GM19463 (cell line): ENCODE data around the gene ACR.

Experiments
- ATAC-seq: cut with Tn5 transposase; IDR thresholded peaks from one replicate; pipeline ENCODE4 v1.9.1; 2021; ENCODE audit warnings: mild to moderate bottlenecking, moderate library complexity; ENCODE audit not compliant: unreplicated experiment

The ACR gene

DNA sequence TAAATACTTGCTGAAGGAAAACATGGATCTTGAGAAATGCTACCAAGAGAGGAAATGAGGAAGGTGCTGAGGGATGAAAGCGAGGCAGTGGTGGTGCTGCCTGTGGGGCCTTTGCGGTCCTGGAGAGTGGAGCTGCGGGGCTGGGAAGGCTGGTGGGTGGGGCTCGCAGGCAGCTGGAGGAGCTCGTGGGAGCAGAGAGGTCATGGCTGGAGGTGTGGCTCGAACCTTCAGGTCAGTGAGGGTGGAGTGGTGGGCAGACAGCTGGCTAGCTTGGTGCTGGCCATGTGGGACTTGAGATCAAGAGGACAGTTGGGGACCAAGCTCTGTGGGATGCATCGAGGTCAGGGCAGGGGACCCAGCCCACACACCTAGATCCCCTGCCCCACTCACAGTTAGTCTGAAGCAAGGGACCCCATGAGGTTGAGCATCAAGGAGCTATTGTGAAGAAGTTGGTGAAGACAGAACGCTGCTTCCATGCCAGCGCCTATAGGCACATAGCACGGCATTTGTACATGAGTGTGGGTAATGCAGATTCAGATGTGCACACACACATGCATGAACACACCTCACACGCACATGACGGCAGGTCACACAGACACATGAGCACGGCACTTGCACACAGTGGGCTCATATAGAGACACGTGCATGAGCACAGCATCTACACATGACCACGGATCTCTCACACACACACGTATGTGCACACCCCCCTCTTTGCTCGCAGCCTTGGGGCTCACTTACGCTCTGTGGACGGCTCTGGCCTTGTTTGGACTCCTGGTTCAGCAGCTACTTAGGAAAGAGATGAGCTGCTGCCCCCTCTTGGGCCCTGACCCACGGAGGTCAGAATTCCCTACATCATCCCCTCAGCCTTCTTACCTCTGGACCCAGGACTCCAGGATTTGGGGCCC lies 34.9 kb upstream of the ACR start:
- no peak for ATAC-seq

DNA sequence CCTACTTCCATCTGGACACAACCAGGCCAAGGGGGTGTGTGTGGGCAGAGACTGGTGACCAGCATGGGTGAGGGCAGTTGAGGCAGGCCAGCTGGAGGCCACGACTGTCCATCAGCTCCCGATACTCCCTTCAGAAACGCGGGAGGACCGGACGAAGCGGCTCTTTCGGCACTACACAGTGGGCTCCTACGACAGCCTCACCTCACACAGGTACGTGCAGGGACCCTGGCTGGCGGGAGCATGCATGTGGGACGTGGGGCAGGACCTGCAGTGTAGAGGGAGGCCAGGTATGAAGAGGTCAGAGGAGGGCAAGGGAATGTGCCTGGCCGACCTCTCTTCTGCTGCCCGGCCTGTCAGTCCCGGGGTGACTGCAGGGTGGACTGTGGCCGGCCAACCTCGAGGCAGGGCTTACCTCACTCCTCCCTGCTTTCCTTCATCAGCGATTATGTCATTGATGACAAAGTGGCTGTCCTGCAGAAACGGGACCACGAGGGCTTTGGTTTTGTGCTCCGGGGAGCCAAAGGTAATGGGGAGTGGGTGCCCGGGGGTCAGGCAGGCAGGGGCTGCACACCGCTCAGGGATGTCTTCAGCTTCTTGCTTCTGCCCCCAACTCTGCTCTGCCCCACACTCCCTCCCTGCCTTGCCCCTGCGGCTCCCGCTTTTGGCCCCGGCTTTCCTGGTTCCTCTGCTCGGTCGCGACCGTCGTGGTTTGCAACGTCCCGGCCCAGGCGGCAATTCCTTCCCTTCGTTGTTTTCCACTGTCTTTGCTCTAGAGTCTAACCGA lies 34.1 kb upstream of the ACR start:
- ATAC-seq: no peak

DNA sequence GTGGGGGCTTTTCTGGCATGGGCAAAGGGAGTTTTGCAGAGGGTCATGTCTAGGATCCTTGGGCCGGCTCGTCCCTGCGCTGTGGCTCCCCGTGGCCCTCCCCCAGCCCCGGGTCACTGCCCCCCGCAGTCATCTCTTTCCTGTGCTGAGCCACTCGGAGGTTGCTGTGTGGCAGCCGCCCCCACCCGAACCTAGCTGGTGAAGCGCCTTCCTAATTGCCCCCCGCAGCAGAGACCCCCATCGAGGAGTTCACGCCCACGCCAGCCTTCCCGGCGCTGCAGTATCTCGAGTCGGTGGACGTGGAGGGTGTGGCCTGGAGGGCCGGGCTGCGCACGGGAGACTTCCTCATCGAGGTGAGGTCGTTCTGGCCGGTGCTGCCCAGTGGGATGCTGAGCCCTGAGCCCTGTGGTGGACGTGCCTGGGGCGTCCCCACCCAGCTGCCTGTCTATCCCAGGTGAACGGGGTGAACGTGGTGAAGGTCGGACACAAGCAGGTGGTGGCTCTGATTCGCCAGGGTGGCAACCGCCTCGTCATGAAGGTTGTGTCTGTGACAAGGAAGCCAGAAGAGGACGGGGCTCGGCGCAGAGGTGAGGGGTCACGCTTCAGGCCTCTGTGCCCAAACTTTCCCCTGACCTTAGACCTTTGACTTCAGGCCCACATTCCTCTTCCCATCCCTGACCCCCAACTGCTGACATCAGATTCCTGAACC lies 33.3 kb upstream of the ACR start:
- ATAC-seq: no peak

DNA sequence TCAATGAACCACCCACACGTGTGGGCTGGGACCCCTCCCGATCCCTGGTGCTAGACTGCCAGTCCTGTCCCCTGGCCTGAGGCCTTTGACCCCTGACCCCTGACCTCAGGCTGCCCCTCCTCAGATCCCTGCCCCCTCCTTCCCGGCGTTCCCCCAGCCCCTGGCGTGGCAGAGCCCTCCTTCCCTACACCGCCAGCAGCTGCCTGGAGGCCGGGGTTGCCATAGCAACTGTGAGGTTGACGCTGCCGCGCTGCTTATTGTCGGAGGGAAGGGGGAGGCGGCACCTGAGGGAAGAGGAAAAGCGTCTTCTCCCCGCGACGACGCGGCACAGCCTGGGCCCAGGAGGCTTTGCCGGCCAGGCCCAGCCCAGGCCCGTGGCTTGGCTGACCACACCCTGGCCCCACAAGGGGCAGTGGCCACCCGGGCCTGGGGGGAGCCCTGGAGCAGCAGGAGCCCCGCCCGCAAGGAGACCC lies 32.7 kb upstream of the ACR start:
- no peak for ATAC-seq

DNA sequence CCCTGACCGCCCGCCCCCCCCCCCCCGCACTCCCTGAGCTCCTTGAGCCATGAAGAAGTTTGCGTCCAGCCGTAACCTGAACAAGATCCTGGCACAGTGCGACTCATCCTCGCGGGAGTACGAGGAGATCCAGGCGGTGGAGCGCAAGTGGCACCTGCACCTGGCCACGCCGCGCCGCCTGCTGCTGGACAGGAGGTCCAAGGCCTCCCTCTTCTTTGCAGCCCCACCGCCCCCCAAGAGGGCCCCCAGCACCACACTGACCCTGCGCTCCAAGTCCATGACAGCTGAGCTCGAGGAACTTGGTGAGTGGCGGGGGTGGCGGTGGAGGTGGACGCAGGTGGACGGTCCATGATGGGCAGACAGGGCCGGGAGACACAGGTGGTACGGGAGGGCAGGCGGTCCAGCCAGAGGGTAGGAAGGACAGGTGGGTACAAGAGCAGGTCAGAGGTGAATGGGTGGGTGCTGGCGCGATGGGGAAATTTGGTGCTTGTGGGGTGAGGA lies 32.1 kb upstream of the ACR start:
- no peak for ATAC-seq

DNA sequence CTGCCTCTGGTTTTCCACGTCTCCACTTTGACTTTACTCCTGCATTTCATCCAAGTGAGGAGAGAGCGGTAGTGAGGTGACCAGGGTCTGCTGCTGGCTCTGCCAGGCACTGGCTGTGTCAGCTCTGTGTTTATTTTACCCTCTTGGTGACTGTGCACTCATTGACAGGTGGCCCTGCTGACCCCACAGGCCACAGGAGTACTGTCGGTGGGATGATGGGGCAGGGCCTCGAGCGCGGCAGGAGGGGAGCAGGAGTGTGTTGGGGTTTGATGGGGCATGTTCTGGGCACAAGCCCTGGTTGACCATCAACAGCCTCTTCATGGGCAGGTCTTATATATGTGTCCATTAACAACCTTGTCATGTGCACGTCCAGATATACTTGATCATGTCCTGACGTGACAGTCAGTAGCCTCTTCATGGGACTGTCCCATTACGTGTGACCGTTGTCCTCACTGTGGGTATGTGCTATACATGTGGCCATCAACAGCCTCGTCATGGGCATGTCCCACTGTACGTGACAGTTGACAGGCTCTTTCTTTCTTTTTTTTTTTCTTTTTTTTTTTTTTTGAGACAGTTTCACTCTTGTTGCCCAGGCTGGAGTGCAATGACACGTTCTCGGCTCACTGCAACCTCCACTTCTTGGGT lies 31.4 kb upstream of the ACR start:
- ATAC-seq: no peak

DNA sequence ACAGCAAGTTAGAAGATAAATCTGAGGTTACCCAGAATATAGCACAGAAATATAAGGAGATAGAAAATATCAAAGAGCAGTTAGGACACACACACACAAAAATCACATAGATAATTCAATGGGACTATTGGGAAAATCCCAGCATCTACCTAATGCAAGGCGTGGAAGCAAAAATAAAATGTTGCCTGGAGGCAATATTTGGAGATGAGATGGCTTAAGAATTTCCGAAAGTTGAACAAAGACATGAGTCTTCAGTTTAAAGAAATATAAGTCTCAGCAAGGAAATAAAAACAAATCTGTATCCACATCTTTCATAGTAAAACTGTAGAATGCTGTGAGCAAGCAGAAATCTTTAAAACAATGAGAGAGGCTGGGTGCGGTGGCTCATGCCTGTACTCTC lies 29.5 kb upstream of the ACR start:
- ATAC-seq: no peak

DNA sequence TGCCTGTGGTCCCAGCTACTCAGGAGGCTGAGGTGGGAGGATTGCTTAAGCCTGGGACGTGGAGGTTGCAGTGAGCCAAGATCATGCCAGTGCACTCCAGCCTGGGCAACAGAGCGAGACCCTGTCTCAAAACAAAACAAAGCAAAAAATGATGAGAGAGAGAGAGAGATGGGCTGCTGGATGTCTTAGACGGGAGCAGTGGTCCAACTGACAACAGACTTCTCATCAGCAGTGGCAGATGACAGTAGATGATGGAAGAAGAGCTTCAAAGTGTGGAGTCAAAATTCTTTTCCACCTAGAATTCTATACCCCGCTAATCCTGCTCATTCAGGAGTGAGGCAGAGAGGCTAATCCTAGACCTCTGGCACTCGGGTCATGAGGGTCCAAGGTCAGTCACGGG lies 29.0 kb upstream of the ACR start:
- no peak for ATAC-seq

DNA sequence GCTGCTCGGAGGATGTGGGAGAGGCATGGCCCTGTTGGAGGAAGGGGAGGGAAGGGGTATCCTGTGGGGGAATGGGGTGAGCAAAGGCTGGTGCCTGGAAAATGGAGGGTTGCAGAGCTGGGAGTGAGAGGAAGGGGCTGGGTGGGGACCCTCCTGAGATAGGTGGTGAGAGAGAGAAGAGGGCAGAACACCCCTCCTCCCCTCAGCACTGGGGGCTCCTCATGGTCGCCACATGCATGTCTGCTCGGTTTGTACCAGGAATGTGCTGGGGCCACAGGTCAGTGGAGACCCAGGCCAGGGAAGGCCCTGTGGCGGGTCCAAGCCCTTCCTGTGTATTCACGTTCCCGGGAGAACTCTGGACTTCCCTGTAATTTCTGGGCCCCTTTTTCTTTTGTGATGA lies 27.8 kb upstream of the ACR start:
- no peak for ATAC-seq

DNA sequence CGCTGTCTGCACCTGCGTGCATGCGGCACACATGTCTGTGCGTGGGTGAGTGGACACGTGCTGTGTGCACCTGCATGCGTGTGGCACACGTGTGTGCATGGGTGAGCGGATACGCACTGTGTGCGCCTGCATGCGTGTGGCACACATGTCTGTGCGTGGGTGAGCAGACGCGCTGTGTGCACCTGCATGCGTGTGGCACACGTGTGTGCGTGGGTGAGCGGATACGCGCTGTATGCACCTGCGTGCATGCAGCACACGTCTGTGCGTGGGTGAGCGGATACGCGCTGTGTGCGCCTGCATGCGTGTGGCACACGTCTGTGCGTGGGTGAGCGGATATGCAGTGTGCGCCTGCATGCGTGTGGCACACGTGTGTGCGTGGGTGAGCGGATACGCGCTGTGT lies 27.1 kb upstream of the ACR start:
- ATAC-seq: no peak

DNA sequence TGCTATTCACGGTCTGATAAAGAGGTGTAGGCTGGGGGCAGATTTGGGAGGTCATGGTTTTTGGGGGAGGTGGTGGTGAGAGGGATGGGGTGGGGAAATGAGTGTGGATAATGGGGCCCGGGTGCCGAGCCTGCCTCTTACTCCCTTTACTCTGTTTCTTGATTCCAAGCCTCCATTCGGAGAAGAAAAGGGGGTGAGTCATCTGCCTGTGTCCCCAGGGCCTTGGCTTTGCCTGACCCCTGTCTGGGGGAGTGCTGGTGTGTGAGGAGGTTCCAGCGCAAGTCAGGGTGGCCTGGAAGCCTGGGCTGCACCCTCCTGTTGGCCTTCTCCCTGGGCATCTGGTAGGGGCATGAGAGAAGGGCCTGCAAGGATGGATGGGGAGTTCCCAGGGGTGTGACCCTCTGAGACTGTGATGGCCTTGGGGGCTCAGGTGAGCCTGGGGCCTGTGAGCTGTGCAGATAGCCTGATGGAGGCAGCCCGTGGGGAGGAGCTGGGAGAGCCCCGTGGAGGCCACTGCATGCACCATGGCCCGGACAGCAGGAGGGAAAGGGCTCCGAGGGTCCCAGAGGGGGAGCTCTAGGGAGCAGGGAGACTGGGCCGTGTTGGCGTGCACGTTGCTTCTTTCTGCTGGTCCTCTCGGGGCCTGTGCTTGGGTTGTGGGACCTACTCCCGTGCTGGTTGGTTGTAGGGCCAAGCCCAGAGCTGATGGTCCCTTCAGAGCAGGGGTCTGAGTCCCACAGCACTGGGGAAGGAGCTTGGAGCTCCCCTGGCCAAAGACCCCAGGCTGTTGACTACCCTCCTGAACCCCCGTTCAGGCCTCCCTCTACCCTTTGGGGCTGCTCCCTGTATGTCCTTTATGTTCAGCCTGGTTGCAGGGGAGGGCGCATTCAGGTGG lies 26.3 kb upstream of the ACR start:
- ATAC-seq: no peak

DNA sequence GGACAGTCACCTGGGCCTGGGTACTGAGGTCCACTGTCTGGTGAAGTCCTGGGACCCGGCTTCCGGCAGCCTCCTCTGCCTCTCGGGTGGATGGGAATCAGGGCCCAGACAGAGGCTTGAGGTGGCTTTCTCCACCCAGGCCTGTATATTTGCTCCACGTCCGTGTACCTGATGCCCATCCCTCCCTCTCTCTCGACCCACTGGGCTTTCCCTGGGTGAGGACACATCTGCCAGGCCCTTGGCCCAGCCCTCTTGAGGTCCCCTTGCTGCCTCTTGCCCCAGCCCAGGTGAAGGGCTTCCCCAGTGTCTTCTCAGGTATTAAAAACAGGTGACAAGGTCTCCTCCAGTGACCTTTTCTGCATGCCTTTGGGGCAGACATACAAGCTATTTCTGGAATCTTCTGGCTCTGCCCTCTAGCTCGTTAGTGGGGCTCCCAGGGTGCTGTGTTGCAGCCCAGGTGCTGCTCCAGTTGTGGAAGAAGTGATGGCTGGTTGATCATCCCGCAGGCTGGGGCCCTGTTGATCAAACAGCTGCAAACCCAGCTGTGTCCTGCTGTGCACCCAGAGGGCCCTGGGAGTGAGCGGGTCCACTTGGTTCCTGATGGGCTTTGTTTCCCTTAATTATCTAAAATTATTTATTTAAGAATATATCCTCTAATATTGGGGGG lies 25.5 kb upstream of the ACR start:
- ATAC-seq: no peak

DNA sequence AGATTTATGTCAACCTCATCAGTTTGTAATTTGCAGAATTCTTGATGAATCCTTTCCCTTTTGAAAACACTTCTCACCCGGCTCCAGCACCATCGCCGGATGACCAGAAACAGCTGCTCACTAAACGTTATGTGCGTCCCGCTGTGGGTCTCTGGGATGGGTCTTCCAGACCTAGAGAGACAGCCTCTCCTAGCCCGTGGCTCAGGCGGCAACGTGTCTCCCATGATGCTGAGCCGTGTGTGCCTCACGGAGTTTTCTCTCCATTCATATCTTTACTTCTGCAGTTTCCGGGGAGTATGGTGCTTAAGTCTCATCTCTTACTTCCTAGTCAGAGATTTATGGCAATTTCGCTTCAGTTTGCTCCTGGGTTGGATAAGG lies 25.0 kb upstream of the ACR start:
- no peak for ATAC-seq

DNA sequence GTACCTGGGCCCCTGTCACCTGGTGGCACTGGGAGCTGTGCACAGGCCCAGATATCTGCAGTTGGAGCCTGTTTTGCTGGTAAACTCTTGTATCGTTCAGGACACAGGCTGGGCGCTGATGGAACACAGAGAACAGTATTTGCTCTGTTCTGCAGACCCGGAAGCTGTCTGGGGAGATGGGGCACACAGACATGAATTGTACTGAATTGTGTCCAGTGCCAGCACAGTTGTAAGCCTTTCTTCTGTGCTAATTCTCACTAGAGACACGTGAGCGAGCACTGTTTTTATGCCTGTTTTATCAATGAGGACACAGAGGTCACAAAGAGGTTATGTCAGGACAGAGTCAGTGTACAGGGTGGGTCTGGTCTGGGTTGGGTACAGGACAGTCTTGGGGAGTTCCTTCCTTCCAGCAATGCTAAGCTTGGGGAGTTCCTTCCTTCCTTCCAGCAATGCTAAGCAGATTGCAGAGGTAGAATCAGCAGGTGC lies 24.4 kb upstream of the ACR start:
- ATAC-seq: no peak

DNA sequence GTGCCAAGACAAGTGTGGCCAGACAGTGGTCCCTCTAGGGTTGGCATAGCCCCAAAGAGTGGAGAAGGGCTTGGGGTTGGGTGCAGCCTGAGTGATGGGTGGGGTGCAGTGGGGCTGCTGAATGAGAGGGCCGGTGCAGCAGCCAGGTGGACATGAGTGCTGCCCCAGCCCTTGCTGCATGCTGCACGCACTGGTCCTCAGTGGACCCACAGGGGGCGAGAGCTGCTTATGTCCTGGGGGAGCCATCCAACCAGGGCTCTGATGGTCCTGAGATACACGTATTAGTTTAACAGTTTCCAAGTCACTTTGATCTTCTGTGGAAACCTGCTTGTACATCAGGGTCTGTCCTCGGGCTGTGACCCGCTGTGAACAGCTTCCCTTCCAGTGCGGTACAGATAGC lies 23.9 kb upstream of the ACR start:
- ATAC-seq: no peak

DNA sequence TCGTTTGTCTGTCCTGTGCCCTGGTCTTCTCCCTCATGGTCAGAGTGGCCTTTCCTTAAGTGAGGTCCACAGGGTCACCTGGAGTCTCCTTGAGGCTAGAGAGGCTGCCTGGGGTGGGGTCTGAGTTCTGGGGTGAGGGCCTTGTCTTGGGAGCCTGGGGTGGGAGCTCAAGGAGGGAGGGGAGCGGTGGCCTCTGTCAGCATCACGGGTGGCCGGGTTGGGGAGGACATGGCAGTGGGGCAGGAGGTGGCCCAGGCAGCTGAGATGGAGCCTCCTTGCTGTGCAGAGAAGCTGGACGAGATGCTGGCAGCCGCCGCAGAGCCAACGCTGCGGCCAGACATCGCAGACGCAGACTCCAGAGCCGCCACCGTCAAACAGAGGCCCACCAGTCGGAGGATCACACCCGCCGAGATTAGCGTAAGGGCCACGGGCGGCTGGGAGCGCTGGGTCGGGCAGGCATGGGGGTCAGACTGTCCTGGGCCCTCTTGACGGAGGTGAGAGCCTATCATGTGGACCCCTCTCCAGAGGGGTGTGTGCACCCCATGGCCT lies 23.3 kb upstream of the ACR start:
- ATAC-seq: no peak

DNA sequence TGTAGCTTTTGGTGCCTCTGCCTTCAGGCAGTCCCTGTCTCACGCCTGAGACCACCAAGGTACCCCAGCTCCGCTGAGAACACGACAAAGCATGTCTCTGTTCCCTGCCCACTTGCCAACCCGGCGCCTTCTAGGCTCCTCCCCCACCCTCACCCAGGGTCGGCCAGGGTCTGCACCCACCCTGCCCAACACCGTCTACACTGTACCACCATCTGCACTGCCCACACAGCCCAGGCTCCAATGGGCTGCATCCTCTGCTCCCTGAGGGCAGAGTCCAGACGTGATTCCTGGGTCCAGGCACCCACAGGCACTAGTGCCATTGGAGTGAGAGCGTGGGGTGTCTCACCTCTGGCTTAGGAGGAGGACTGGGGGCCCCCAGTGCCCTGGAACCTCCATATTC lies 22.8 kb upstream of the ACR start:
- no peak for ATAC-seq

DNA sequence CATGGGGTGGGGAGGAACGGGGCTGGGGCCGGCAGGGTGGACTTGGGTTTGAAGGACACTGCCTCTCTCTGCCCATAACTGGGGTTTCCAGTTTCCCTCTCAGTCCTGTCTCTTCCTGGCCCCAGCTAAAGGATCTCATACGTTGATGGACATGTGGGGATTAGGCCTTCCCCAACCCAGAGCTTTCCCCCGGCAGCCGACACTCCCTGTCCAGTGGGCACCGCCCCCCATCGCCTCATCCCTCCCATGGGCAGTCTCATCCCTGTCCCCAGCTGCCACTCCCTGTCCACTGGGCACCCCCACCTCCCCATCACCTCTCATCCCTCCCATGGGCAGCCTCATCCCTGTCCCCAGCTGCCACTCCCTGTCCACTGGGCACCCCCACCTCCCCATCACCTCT lies 22.2 kb upstream of the ACR start:
- ATAC-seq: no peak
